GM21717 (cell line): ENCODE measurements around the gene CHRNE.
"Not testable (repeated sequence)": the region's sequence is repeated elsewhere in the genome, so short reads cannot be mapped to it uniquely, and the experiment has no call there.

Experiments
- ATAC-seq: cut with Tn5 transposase; IDR thresholded peaks from one replicate; pipeline ENCODE4 v1.9.1; 2021; ENCODE audit warnings: mild to moderate bottlenecking, moderate library complexity; ENCODE audit not compliant: unreplicated experiment

CHRNE gene

DNA sequence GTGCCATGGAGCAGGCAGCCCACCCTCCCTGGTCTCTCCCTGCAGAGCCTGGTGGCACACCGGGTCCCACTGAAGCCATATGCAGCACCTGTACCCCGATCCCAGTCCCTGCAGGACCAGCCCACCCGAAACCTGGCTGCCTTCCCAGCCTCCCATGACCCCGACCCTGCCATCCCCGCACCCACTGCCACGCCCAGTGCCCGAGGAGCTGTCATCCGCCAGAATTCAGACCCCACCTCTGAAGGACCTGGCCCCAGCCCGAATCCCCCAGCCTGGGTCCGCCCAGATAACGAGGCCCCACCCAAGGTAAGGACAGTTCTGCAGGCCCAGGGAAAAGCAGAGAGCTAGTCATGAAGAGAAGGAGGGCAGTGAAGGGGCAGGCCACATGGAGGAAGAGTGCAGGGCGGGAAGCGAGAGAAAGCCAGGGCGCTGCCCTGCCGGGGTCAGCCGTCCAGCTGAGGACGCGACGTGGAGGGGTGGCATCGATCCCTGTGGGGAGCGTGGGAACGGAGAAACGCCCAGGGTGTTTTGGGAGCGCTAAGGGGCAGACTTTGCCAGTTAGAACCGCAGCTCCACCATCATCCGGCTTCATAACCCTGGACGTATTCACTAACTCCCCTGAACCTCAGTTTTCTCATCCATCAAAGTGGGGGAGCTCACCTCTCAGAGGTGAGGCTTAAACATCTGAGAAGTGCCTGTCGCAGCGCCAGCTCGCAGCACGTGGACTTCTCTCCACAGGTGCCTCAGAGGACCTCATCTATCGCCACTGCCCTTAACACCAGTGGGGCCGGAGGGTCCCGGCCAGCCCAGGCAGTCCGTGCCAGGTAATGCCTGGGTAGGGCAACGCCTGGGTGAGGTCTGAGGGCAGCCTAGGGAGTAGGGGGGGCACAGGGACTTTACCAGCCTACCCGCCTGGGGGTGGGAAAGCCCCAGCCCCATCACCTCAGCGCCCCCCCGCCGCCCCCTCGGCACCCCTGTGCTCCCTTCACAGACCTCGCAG is 11.2 kb downstream of the CHRNE start:
- no peak for ATAC-seq

DNA sequence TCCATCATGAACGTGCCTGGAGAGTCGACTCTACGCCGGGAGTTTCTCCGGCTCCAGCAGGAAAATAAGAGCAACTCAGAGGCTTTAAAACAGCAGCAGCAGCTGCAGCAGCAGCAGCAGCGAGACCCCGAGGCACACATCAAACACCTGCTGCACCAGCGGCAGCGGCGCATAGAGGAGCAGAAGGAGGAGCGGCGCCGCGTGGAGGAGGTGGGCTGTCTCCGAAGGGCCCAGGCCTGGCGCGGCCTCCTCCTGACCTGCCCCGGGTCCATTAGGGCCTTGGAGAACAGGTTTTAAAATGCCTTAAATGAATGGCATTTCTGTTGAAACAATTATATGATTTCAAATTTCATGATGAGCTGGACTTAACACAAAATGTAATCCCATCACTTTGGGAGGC is 15.3 kb downstream of the CHRNE start:
- ATAC-seq, result no peak

DNA sequence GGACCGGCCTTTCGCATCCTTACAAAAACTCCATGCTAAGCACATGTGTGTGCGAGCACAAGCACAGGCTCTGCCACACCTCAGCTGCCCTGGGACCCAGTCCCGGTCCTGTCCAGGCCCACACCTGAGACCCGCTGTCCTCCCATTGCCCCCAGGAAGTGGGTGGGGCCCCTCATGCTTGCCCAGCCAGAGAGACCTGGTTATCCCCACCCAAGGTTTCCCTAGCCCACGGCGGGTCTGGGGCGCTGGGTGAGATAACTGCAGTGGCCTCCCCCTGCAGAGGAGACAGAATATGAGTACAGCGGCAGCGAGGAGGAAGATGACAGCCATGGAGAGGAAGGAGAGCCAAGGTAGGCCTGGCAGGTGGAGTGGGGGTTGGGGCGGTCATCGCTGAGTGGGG is 16.1 kb downstream of the CHRNE start:
- ATAC-seq, result no peak

DNA sequence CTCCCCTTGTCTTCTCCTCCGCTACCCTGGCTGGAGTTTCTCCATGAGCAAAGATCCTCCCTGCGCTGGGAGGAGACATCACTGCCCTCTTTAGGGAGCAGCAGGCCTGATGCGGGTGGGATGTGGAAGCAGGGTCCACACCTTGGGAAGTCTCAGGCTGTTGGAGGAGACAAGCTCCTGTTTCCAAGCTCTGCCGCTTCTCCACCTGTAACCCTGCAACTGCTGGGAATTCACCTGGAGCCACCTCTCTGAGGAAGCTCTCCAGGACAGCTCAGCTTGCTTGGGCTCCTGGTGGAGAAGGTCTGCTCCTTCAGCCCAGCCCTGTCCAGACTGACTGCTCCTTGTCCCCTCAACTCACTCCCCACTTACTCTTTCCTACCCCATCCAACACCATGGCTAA is 18.4 kb downstream of the CHRNE start:
- ATAC-seq, result no peak

DNA sequence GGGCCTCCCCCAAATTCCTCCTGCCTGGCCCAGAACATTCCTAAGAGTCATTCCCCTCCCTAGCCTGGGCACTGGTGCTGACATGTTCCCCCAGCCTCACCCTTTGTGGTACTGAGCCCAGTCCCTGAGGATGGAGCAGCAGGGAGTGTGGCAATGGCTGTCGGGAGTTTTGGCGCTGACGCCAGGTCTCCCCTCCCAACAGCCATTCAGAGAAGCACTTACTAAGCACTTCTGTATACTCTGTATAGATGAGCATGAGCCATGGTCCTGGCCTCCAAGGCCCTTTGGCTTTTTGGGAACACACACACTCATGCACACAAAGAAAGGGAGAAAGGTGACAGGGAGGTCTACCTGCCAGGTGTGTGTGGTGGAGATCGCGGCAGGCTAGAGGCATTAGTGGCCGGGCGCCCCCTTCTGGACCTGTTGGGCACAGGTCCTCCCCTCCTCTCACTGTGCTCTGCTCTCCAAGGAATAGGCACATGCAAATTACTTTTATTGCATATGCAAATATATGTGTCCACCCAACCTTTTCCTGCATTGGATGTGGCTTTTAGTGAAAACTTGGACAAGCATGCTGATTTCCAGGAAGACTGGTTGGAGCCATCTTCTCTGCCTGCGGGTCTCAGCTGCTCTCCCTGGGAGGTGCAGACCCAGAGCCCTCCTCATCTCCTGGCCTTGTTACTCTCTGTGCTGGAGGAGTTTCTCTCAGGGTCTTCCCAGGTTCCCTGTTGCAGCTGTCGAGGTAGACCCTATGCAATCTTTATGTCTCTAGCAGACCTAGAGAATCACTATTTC is 20.9 kb downstream of the CHRNE start:
- ATAC-seq, result no peak

DNA sequence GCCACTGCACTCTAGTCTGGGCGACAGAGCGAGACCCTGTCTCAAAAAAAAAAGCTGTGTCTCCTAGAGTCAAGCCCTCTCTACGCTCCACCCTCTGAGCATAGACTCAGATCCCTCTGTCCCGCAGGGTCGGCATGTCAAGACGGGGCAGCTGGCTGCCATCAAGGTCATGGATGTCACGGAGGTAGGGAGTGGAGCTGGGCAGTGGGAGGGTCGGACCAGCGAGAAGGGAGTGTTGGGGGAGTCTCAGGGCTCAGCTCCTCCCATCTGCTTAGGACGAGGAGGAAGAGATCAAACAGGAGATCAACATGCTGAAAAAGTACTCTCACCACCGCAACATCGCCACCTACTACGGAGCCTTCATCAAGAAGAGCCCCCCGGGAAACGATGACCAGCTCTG is 22.0 kb downstream of the CHRNE start:
- no peak for ATAC-seq

DNA sequence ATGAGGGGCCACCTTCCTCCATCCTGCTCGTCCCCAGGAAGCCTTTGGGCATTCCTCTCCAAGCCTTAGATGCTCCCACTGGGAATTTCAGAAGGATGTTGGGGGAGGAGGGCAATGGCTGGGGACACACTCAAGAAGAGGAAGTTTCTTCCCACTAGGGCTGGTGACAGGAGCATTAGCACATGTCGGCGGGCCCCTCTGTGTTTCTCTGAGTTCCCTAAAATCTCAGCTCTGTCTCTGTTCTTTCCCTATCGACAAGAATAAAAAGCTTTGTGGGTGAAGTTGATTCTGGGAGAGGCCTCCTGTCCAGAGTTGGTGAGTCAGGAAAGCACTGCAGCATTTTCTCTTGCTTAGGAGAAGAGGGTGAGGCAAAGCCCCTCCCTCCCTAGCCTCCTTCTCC is 23.3 kb downstream of the CHRNE start:
- no peak for ATAC-seq

DNA sequence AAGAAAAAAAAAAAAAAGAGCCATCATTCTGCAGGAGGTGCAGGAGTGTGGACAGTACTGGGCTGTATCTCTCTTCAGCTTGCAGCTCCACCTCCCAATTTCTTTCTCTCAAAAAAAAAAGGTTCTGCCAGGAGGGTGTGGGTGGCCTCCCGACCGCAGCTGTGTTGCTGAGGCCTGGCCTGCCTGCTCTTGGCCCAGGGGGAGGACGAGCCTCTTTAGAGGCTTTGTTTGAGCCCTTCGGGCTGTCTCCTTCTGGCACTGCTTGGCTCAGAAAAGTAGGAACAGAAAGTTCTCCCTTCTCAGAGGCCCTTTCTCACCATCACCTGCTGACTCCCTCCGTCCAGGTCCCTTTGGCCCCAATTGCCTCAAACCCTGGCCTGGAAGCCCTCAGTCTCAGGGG is 25.8 kb downstream of the CHRNE start:
- ATAC-seq, result no peak

DNA sequence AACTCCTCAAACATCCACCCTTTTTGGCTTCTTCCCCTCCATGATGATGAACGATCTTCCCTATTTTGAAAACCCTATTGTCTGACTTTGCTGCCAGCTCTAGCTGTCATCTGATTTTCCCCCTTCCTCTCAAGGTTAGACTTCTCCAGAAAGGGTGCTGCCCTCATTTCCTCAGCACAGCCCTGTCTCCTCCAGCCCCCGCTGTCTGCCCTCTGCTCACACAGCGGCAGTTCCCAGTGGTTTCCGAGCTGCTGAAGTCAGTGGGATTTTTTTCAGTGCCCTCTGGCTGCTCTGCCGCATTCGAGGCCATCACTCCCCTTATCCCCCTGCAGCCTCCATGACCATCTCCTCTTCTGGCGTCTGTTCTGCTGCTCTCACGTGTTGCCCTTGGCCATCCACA is 30.1 kb downstream of the CHRNE start:
- ATAC-seq, result no peak

DNA sequence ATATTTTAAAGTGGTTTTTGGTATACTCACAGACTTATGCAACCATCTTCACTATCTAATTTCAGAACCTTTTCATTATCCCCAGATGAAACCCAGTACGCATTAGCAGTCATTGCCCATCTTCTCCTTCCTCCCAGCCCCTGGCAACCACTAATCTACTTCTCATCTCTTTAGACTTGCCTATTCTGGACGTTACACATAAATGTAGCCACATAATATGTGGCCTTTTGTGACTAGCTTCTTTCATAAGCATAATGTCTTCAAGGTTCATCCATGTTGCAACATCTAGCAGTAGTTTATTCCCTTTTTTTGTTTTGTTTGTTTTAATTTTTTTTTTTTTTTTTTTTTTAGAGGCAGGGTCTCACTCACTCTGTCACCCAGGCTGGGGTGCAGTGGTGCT is 32.0 kb downstream of the CHRNE start:
- no peak for ATAC-seq

DNA sequence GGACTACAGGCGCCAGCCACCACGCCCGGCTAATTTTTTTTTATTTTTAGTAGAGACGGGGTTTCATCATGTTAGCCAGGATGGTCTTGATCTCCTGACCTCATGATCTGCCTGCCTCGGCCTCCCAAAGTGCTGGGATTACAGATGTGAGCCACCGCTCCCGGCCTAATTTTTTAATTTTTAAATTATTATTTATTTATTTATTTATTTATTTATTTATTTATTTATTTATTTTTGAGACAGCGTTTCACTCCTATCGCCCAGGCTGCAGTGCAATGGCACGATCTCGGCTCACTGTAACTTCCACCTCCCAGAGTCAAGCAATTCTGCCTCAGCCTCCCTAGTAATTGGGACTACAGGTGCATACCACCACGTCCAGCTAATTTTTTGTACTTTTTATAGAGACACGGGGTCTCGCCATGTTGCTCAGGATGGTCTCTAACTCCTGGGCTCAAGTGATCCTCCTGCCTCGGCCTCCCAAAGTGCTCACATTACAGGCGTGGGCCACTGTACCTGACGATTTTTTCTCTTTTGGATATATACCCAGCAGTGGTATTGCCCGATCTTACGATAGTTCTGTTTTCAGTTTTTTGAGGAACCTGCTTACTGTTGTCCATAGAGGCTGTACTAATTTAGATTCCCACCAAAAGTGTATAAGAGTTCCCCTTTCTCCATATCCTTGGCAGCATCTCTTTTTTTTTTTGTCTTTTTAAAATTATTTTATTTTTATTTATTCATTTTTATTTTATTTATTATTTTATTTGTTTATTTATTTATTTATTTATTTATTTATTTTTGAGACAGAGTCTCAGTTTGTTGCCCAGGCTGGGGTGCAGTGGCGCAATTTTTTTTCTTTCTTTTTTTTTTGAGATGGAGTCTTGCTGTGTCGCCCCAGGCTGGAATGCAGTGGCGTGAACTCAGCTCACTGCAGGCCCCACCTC is 33.6 kb downstream of the CHRNE start:
- not testable (repeated sequence) for ATAC-seq

DNA sequence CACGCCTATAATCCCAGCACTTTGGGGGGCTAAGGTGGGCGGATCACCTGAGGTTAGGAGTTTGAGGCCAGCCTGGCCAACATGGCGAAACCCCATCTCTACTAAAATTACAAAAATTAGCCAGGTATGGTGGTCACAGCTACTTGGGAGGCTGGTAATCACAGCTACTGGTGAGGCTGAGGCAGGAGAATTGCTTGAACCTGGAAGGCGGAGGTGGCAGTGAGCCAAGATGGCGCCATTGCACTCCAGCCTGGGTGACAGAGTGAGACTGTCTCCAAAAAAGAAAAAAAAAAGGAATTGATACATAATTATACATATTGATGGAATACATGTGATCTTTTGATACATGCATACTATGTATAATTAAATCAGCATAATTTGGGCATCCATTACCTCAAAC is 35.4 kb downstream of the CHRNE start:
- not testable (repeated sequence) for ATAC-seq

DNA sequence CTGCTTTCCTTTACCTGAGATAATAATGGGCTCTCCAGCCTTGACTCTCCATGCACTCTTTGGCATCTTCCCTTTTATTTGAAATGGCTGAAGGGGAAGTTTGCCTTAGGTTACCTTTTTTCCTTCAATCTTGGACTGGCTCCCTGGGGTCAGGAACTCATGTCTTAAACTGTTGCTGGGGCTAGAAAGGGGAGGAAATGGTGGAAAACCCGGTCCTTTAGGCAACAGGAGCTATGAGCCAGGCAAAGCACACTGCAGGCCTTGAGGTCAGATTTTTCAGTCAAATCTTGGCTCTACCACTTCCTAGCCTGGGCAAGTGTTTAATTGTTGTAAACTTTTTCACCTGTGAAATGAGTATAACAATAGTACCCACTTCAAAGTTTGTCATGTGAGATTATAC is 39.6 kb downstream of the CHRNE start:
- ATAC-seq, result no peak

DNA sequence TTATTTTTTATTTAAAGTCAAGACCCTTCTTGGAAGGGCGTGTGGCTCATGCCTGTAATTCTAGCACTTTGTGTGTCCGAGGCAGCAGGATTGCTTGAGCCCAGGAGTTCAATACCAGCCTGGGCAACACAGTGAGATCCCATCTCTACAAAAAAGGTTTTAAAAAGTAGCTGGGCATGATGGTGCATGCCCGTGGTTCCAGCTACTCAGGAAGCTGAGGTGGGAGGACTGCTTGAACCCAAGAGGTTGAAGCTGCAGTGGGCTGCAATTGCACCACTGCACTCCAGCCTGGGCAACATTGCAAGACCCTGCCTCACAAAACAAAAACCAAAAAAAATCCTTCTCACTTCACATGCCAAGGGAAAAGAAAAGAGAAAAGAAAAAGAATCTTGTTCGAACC is 40.2 kb downstream of the CHRNE start:
- ATAC-seq, result no peak

DNA sequence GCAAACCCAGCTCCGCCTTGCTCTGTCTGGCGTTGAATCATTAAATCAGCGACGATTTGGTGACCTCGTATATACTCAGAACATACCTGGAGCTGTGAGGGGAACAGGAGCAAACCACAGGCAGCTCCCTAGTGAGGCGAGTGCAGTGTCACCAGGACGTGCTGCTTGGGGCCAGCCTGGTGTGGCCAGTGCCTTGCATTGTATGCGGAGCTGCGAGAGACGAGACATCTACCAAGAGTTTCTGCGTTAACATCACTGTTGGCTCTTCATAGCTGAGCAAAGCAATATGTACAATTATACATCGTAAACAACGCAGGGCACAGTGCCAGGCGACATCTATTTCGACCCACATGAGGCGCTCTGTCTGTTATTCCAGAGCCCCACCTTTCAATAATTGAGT is 41.8 kb downstream of the CHRNE start:
- ATAC-seq, result no peak

DNA sequence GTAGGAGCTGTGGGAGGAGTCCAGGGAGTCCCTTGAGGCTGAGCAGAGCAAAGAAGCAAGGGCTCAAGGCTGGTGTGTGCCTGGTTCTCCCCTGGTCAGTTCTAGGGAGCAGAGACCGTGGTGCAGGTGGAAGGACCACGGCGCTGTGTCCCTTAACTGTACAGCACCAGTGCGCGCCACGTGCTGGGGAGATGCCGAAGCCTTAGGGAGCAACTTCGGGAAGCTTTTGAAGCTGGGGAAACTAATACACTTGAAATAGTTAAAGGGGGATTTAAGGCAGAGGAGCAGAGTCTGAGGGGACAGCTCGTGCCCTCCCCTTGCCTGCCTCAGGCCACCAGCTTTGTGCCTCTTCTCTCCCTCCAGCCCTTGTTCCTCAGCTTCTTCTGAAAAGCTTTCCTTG is 42.2 kb downstream of the CHRNE start:
- no peak for ATAC-seq

DNA sequence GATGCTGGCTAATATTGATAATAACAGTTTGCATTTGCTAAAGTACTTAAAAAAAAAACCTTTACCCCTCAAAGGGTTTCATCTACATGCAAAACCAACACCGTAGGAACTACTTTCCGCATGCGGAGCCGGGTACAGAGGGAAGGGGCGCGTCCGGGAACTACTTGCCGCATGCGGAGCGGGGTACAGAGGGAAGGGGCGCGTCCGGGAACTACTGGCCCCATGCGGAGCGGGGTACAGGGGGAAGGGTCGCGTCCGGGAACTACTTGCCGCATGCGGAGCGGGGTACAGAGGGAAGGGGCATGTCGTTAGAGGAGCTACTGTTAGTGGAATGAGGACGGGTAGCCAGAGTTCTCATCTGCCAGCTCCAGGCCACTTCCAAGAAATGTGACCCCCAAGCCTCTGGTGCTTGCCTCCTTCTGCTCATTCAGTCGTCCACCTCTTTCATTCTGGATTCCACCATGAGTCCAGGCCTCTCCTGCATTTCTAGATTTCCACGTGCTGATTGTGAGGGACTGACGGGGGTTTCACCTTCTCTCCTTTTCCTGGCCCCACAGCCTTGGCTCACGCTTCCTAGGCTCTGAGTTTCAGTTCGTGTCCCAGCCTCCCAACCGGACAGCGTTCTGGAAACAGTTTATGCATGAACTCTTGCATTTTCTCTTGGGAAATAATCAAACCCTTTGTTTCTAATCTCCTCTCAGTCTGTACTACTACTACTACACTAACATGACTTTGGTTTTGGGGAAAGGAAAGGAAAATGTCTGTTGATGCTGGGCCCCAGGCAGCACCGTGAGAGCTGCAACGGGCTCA is 42.9 kb downstream of the CHRNE start:
- no peak for ATAC-seq

DNA sequence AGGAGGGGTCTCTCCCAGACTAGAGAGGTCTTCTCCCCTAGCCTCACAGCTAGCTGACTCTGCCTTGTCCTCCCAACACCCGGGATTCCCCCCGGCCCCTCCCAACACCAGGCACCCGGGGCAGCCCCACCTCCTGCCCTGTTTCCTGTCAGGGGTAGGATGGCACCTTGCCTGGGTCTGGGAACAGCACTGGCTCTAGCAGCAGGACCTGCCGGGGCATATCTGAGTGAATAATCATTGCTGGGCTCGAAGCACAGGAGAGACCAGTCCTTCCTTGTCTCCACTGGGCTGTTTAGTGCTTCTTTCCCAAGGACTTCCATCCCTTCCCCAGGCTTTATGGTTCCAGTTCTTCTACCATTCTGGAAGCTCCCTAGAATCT is 44.0 kb downstream of the CHRNE start:
- ATAC-seq, result no peak

DNA sequence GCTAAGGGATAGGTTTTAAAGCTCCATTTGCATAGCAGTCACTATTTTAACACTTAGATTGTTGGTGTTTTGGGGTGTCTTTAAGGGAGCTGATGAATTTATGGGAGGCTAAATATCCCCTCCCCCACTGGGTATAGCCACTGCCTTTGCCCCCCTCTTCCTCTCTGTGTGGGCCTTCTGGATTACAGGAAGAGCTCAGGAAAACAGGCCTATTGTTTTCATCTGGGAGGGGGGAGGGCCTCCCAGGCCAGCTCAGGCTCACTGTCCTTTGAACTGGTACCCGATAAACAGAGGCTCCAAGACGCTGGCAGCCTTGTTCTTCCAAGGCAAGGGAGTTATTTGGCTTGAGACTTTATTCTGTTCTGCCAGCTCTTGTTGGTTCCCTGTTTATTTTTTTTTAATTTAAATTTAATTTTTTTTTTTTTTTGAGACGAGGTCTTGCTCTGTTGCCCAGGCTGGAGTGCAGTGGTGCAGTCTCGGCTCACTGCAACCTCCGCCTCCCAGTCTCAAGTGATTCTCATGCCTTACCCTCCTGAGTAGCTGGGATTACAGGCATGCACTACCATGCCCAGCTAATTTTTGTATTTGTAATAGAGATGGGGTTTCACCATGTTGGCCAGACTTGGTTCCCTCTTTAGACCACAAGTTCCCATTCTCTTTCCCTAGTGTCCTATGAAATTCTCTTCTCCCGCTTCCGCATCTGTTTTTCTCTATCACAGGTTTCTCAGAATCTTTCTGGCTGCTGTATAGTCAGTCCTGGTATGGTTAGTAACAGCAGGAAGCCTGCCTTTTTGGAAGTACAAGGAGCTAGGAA is 44.6 kb downstream of the CHRNE start:
- no peak for ATAC-seq
